Ovary (tissue), 3 donors: ENCODE data around the gene MINDY3.

Experiments
- CTCF ChIP-seq, 3 donors: fragments of 450-650 bp in 2 of 3; fragments of 200-600 bp in 1 of 3; IDR thresholded peaks; one replicate each; pipeline versions ENCODE4 v1.5.1 to v1.8.0; 2016 to 2022; ENCODE audit warnings: antibody characterized with exemption in 3 of 3, mild to moderate bottlenecking in 1 of 3
- EP300 ChIP-seq: sonication (generic); formaldehyde crosslinking; IDR thresholded peaks from one replicate; pipeline ENCODE4 v1.6.1; 2017; ENCODE audit warnings: antibody characterized with exemption
- POLR2A ChIP-seq: fragments of 450-650 bp; IDR thresholded peaks from one replicate; pipeline ENCODE4 v1.6.1; 2017; ENCODE audit warnings: antibody characterized with exemption, mild to moderate bottlenecking, moderate library complexity
- donor health status: DM: no; HTN: no; CAD: no.

GRCh38 chr10:15794569-15794968, 65.7 kb downstream of the MINDY3 start:
- TF ChIP-seq POLR2A (no peak), CTCF (IDR thresholded peaks at IDR 0.05) (no peak), EP300 (no peak)
